ENCODE results near the gene SLC10A7.

DNA sequence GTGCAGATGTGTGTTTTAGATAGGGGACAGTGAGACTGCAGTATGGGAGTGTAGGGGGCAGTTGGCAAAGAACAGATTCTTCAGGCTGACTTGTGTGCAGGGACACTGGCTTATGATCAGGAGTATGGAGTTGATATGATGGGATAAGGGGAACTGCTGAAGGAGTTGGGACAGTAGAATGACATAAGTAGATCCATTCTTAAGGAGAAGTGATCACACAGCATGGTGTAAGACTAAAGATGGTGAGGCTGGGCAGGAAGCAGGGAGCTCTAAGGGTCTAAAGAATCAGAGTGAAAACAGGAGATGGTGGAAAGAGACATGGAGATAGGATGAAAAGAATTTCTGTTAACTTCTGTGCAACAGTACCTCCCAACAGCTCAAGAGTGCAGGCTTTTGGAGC, 236.7 kb downstream of the SLC10A7 start:
- no peak for TF ChIP-seq ZC3H8 (IDR thresholded peaks at IDR 0.05)
- TF ChIP-seq ZNF354B (CRISPR knock-in tag; IDR thresholded peaks at IDR 0.05) = no peak
- no peak for TF ChIP-seq CREM (IDR thresholded peaks at IDR 0.05; ENCODE audit: low read depth)
- TF ChIP-seq SETDB1 (IDR thresholded peaks at IDR 0.05; ENCODE audit: low read length) = no peak
- TF ChIP-seq ZKSCAN1 (IDR thresholded peaks at IDR 0.05; ENCODE audit: low read depth, low read length) = no peak
- TF ChIP-seq BRCA1 (IDR thresholded peaks at IDR 0.05) = no peak
- no peak for TF ChIP-seq BRCA1 (CRISPR knock-in tag; IDR thresholded peaks at IDR 0.05)
- TF ChIP-seq CTBP1 (IDR thresholded peaks at IDR 0.05; ENCODE audit: borderline replicate concordance) = no peak
- no peak for TF ChIP-seq ZNF324 (CRISPR knock-in tag; IDR thresholded peaks at IDR 0.05)
- no peak for TF ChIP-seq GABPB1 (CRISPR knock-in tag; IDR thresholded peaks at IDR 0.05)

All from K562 (cell line).